Posterior vena cava (tissue), 2 donors: ENCODE results near the gene SRBD1. TPM values are rescaled to one million over a fixed set of nuclear protein-coding genes. Genes with fewer than 3 reads are reported as not detected.
A peak's percentile ranks its signal among the peaks of the same experiment; 100 is the strongest.

Source experiments
- DNase-seq: peaks from one replicate; pipeline ENCODE4 v3.0.0-alpha.2; 2020; ENCODE audit warnings: low spot score
- intact Hi-C, 2 donors: fragments of 100-400 bp; cut with DNase I; formaldehyde crosslinking; loops; one replicate each; pipeline versions ENCODE4 v1.14.1 to v1.14.2; 2022 to 2023
- total RNA-seq, 2 donors: library from RNA; stranded (reverse); fragmentation: NEBNext Ultra II Directional; extraction: Animal tissue kit (Norgen Biotek cat#: 25700); gene quantifications; one replicate each; pipeline ENCODE4 v1.2.1, GENCODE V29; 2021
- donor health status: DM: yes; HTN: yes; CAD: no.
- donor health status: DM: yes; HTN: yes; CAD: no.

SRBD1 gene
- total RNA-seq, 2 donors from 2014 or later, result 13.7 to 19.0 TPM

- intact Hi-C loops, result no loop called here
- DNase-seq, result peak; percentile 51
These were observed 206.2 kb downstream of the SRBD1 start for GRCh38 chr2:45404807-45405297.

DNA sequence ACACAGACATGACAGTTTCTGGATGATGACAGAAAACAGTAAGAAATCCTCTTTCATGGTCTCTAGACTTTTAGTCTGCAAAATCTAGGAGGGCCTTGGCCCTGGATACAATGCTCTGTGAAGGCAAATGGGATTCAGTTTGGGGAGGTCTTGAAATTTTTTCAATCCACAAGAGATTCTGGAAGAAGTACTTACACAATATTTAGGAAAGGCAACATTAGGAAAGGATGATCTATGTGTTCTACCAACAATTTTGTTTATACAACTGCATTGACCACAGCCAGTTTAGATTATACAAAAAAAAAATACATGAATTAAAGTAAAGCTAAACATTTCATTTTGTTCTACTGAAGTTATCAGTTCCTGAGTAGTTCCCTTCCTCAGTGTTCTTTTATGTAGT, 208.0 kb downstream of the SRBD1 start:
- intact Hi-C loops, result no loop called here
- no peak for DNase-seq

DNA sequence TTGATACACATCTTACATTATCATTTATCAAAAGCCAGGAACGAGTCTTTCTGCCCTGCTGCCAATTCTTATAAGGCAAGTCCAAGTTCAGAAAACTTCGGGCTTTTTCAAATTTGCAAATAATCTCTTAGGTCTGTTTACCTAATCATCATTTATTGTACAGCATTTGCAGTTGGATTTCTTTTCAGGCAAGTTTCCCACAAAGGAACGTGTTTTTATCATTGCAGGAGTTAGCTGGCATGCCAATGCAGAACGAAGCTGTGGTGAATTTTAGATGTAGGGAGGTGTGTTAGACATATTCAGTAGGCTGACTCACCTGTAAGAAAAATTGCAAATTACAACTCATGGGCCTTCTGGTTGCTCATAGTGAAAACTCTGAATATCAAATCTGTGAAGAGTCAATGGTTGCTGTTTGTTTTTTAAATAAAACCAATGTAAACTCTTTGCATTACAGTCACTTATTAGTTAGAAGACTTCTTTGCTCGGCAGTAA, 209.6 kb downstream of the SRBD1 start:
- no peak for DNase-seq
- intact Hi-C loops, result no loop called here

GRCh38 chr2:45399040-45399784, 211.9 kb downstream of the SRBD1 start:
- no peak for DNase-seq
- intact Hi-C loops, result no loop called here

DNA sequence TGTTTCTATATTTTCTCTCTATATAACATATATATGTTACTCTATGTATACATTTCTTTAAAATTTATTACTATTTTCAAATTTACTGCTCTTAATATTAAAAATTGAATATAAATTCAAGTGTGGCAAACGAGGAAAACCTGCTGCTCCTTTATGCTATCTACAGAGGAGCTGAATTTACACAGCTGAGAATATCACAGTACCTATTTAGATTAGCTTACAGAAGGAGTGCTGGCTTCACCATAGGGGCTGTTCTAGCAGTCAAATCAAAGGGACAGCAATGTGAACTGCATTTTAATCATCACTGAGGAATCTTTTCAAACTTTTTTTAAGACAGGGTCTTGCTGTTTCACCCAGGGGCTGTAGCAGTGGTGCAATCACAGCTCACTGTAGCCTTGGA, 213.8 kb downstream of the SRBD1 start:
- intact Hi-C loops, result no loop called here

DNA sequence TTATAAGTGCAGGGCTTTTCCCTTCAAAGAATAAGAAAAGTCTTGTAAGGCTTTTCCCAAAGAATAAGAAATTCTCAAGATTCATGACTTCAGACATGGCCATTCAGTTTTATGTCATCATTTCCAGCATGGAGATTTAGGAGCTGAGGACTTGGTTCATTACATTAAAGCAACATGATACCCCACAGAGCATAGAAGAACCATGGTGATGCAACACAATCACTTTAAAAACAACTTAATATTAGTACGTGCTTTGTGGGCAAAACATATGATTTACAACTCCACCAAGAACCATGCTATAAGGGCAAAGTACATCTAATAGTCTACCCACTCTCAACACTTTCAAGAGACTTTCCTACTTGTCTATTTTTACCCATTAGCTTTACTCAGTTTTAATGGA, 214.4 kb downstream of the SRBD1 start:
- intact Hi-C loops, result no loop called here
- DNase-seq, result no peak

More for the DNA sequence above, 213.8 kb downstream of the SRBD1 start:
- no peak for DNase-seq

DNA sequence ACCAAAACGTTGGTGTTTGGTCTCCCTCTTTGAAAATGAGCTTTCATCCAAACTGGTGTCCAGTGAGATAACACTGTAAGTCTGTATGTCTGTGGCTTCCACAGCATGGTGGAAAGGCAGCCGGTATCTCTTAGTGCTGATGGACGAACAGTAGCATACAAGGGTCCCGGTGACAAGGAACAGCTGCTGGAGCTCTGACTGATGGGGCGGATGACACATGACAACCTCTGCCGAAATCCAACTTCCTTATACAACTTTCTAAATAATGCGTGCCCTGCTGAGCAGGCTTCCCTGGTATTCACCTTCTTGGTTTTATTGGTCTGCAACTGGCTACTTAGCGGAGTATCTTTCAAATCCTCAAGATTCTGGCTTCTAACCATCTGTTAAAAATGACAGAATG, 216.2 kb downstream of the SRBD1 start:
- no peak for DNase-seq
- intact Hi-C loops, result no loop called here

DNA sequence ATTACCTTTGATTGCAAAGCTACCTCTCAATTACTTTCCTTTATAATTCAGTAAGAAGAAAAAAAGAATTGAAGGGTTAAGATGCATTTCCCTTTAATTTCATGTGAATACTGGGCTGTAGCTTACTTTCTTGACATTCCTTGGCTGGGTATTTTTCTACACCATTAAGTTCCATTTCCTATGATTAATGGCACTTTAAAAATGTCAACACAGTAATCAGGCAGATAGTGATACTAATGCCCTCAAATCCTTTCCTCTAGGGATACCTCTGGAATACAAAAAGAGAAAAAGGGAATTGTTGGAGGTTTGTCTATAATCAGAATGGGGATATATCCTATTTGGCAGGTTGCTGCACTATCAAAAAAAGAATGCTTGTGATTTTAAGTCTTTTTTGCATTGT, 216.9 kb downstream of the SRBD1 start:
- intact Hi-C loops, result no loop called here
- no peak for DNase-seq

DNA sequence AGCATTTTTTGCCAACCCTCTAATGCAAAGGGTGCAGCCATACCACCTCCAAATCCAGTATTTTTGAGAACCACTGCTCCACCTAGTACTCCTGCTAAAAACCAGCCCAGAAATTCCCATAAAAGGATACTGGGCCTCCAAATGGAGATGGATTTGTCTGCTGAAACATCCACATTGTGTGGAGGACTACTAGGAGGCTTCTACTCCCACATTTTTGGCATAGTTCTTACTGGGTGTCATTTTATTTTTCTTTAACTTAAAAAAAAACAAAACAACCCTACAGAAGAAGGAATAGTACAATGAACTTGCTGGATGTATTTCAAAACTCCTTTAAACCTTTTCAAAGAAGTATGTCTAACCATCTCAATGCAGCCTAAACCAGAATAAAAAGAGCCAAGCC, 219.2 kb downstream of the SRBD1 start:
- intact Hi-C loops, result no loop called here
- no peak for DNase-seq

GRCh38 chr2:45390861-45391260, 220.2 kb downstream of the SRBD1 start:
- no peak for DNase-seq
- intact Hi-C loops, result no loop called here

GRCh38 chr2:45390441-45390840, 220.6 kb downstream of the SRBD1 start:
- no peak for DNase-seq
- intact Hi-C loops, result no loop called here

DNA sequence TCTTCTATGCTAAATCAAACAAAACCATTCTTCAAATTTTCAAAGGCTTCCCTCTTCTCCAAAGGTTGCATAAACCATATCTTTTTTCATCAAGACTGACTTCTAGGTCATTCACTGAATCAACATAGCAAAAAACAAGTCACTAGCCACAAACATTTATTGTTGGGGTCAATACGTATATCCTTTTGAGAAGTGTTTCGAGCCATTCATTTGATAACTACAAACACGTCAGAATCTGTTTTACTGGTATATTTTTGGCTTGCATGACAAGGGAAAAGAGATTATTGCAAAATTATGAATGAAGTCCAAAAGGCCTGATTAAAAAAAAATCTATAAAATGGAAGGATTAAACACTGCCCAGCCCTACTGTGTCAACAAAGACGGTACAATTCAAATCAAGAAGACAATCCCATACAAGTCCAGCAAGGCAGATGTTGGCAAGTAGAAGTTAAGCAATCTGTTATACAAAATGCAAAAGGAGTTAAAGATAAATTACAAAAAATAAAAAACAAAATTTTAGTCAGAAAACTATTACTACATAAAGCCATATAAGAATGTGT, 222.4 kb downstream of the SRBD1 start:
- no peak for DNase-seq
- intact Hi-C loops, result no loop called here

DNA sequence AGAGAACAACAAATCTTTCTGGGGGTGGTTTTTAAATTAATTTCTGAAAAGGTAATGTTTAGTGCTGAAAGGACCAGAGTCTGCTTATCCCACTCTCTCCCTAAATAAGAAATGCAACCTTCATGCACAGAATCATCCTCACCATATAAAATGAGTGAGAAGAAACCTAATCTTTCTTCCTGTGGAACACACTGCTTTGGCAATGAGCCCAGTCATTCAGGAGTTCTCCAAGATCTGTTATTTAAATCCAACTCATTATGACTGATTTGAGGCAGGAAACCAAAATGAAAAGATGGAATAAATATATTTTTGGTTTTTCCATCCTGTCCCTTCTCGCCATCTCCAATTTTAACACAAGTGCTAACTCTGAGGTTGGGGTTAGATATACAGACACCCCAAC, 228.3 kb downstream of the SRBD1 start:
- DNase-seq, result no peak
- intact Hi-C loops, result no loop called here

- DNase-seq, result no peak
- intact Hi-C loops, result no loop called here
These were observed 230.8 kb downstream of the SRBD1 start for GRCh38 chr2:45380131-45380836.

GRCh38 chr2:45379399-45380087, 231.5 kb downstream of the SRBD1 start:
- intact Hi-C loops, result no loop called here
- no peak for DNase-seq

DNA sequence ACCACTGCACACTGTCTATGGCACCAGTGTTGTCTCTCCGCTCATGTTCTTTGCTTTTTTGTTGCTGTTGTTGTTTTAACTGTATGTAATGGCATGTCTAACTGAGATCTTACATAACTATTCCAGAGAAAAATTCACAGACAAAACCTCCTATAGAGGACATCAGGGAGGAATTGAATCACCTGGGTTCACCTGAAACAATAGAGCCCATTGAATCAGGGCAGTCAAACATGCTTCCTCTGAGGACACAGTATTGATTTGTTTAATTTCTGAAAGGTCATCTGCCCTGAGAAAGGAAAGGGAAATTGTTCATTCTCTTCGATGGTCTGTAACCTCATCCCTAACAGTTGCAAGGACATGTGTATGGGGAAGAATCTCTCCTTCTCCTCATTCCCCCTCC, 237.5 kb downstream of the SRBD1 start:
- no peak for DNase-seq
- intact Hi-C loops, result no loop called here

DNA sequence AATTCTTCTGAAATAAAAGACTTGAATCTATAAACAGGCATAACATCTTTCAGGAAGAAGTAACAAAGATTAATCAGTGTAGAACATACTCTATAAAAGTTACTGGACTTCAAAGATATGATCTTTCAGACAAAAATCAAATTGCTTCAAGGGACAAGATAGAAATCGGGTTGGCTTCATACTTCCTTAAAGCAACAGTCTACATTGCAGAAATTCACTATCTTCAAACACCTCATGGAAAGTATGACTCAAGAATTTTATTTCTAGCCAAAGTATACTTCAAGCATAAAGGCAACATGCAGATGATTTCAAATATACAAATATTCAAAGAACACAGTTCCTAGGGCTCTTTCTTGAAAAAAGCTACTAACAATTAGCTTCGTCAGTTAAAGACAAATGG, 240.7 kb downstream of the SRBD1 start:
- no peak for DNase-seq
- intact Hi-C loops, result no loop called here

- intact Hi-C loops, result no loop called here
- DNase-seq, result no peak
These were observed 242.3 kb downstream of the SRBD1 start for GRCh38 chr2:45368792-45369191.

- intact Hi-C loops, result no loop called here
These were observed 249.4 kb downstream of the SRBD1 start for GRCh38 chr2:45361666-45362065.

DNA sequence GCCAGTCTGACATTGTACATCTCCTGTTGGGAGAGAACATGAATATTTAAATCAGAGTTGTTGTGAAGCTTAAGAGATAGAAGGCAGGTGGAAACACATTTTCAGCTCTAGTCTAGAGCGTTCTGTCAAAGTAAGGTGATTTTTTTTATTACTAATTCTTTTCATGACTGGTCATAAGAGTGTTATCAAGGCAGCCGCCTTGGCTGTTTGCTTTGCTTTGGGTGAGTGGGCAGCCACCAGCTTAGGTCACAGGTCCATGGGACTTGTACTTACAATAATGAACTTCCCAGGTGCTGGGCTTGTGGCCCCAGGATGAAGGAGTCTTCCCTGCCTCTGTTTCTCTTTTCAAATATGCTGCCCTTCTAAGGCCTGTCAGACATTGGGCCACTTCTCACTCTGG, 256.3 kb downstream of the SRBD1 start:
- DNase-seq, result no peak
- intact Hi-C loops, result no loop called here

More at GRCh38 chr2:45361666-45362065, 249.4 kb downstream of the SRBD1 start:
- DNase-seq, result no peak
